ENCODE measurements around the gene SORCS2. TPM values are rescaled to one million over a fixed set of nuclear protein-coding genes. Genes with fewer than 3 reads are reported as not detected.

The SORCS2 gene
- total RNA-seq, 1 experiment from 2014 or later = not detected

GRCh38 chr4:7347981-7348380, 155.6 kb downstream of the SORCS2 start:
- Mint-ChIP-seq H3K4me1 (ENCODE audit: low read depth, unreplicated experiment) (no peaks in the 10 kb centered on the region), H3K4me3 (ENCODE audit: low read depth, unreplicated experiment) (no peak overlapping the region), H3K9me3 (ENCODE audit: low read depth, unreplicated experiment) (peaks cover 4% of the 10 kb centered on the region), H3K27me3 (ENCODE audit: unreplicated experiment) (peaks cover 53% of the 10 kb centered on the region), H3K27ac (ENCODE audit: unreplicated experiment) (no peak overlapping the region), H3K36me3 (ENCODE audit: insufficient read depth, unreplicated experiment) (no peaks in the 10 kb centered on the region)
- intact Hi-C loops (cut with micrococcal nuclease; ENCODE audit: unreplicated experiment) = no loop called here
- TF ChIP-seq CTCF (IDR thresholded peaks at IDR 0.05; ENCODE audit: unreplicated experiment) = no peak
- CTCF ChIA-PET = no interaction called here
- no TSS peak for BruUV-seq (replicated peaks)
- DNase-seq = no peak

- no peak for TF ChIP-seq CTCF (IDR thresholded peaks at IDR 0.05; ENCODE audit: unreplicated experiment)
- BruUV-seq (replicated peaks) = no TSS peak
- Mint-ChIP-seq H3K4me1 (ENCODE audit: low read depth, unreplicated experiment) (no peaks in the 10 kb centered on the region), H3K27me3 (ENCODE audit: unreplicated experiment) (peaks cover 65% of the 10 kb centered on the region), H3K9me3 (ENCODE audit: low read depth, unreplicated experiment) (peaks cover 4% of the 10 kb centered on the region), H3K36me3 (ENCODE audit: insufficient read depth, unreplicated experiment) (no peaks in the 10 kb centered on the region), H3K27ac (ENCODE audit: unreplicated experiment) (no peak overlapping the region), H3K4me3 (ENCODE audit: low read depth, unreplicated experiment) (no peak overlapping the region)
- no peak for DNase-seq
- intact Hi-C loops (cut with micrococcal nuclease; ENCODE audit: unreplicated experiment) = no loop called here
- CTCF ChIA-PET = no interaction called here
Observed at GRCh38 chr4:7348946-7349900, 156.9 kb downstream of the SORCS2 start.

GRCh38 chr4:7350396-7350795, 158.1 kb downstream of the SORCS2 start:
- no peaks in the 10 kb centered on the region for H3K4me1 Mint-ChIP-seq (ENCODE audit: low read depth, unreplicated experiment)
- no TSS peak for BruUV-seq (replicated peaks)
- H3K36me3 Mint-ChIP-seq (ENCODE audit: insufficient read depth, unreplicated experiment) = no peaks in the 10 kb centered on the region
- peaks cover 4% of the 10 kb centered on the region for H3K9me3 Mint-ChIP-seq (ENCODE audit: low read depth, unreplicated experiment)
- no peak overlapping the region for H3K4me3 Mint-ChIP-seq (ENCODE audit: low read depth, unreplicated experiment)
- intact Hi-C loops (cut with micrococcal nuclease; ENCODE audit: unreplicated experiment) = no loop called here
- CTCF ChIA-PET = no interaction called here
- no peak overlapping the region for H3K27ac Mint-ChIP-seq (ENCODE audit: unreplicated experiment)
- no peak for DNase-seq
- no peak for TF ChIP-seq CTCF (IDR thresholded peaks at IDR 0.05; ENCODE audit: unreplicated experiment)
- peaks cover 73% of the 10 kb centered on the region for H3K27me3 Mint-ChIP-seq (ENCODE audit: unreplicated experiment)

GRCh38 chr4:7351014-7351413, 158.7 kb downstream of the SORCS2 start:
- H3K4me1 Mint-ChIP-seq (ENCODE audit: low read depth, unreplicated experiment) = no peaks in the 10 kb centered on the region
- H3K36me3 Mint-ChIP-seq (ENCODE audit: insufficient read depth, unreplicated experiment) = no peaks in the 10 kb centered on the region
- no peak for DNase-seq
- CTCF ChIA-PET = no interaction called here
- H3K4me3 Mint-ChIP-seq (ENCODE audit: low read depth, unreplicated experiment) = no peak overlapping the region
- no TSS peak for BruUV-seq (replicated peaks)
- H3K27ac Mint-ChIP-seq (ENCODE audit: unreplicated experiment) = no peak overlapping the region
- H3K27me3 Mint-ChIP-seq (ENCODE audit: unreplicated experiment) = peaks cover 73% of the 10 kb centered on the region
- peaks cover under 1% of the 10 kb centered on the region for H3K9me3 Mint-ChIP-seq (ENCODE audit: low read depth, unreplicated experiment)
- no peak for TF ChIP-seq CTCF (IDR thresholded peaks at IDR 0.05; ENCODE audit: unreplicated experiment)
- intact Hi-C loops (cut with micrococcal nuclease; ENCODE audit: unreplicated experiment) = no loop called here
